GM23338 (cell line): ENCODE measurements around the gene LCE7A.

Experiments
- CREB1 ChIP-seq: fragments of 250-450 bp; sonication (Bioruptor Pico); IDR thresholded peaks from 2 replicates; pipeline ENCODE4 v1.5.0; 2020; ENCODE audit warnings: low read depth, mild to moderate bottlenecking, moderate library complexity
- EZH2 ChIP-seq: fragments of 200-600 bp; sonication (generic); IDR thresholded peaks from one replicate; pipeline ENCODE4 v1.8.0; 2017; ENCODE audit warnings: antibody characterized with exemption, mild to moderate bottlenecking, low read depth; ENCODE audit not compliant: unreplicated experiment
- EZH2phosphoT487 ChIP-seq: fragments of 200-600 bp; sonication (generic); IDR thresholded peaks from one replicate; pipeline ENCODE4 v1.8.1; 2018; ENCODE audit warnings: antibody characterized with exemption; ENCODE audit not compliant: unreplicated experiment
- JUNB ChIP-seq: IDR thresholded peaks from one replicate; pipeline ENCODE4 v1.6.1; 2016; ENCODE audit warnings: antibody characterized with exemption; ENCODE audit not compliant: unreplicated experiment
- POLR2AphosphoS5 ChIP-seq: IDR thresholded peaks from 2 replicates; pipeline ENCODE4 v1.6.1; 2016; ENCODE audit warnings: antibody characterized with exemption, low read depth
- TF ChIP-seq, protein P1 (sequence below), 2 experiments: fragments of 200-600 bp in 1 of 2; sonication (generic) in 1 of 2; conservative IDR thresholded peaks; 2 replicates each; pipeline versions ENCODE4 v1.5.1 to v1.6.1; 2016 to 2017; ENCODE audit warnings: antibody characterized with exemption in 2 of 2, low read depth in 2 of 2, mild to moderate bottlenecking in 2 of 2, moderate library complexity in 1 of 2
- TF ChIP-seq, protein P2 (sequence below): IDR thresholded peaks from one replicate; pipeline ENCODE4 v1.6.1; 2018; ENCODE audit warnings: antibody characterized with exemption; ENCODE audit not compliant: unreplicated experiment
- TF ChIP-seq, protein P3 (sequence below): IDR thresholded peaks from 2 replicates; pipeline ENCODE4 v1.6.1; 2016; ENCODE audit warnings: antibody characterized with exemption

DNA sequence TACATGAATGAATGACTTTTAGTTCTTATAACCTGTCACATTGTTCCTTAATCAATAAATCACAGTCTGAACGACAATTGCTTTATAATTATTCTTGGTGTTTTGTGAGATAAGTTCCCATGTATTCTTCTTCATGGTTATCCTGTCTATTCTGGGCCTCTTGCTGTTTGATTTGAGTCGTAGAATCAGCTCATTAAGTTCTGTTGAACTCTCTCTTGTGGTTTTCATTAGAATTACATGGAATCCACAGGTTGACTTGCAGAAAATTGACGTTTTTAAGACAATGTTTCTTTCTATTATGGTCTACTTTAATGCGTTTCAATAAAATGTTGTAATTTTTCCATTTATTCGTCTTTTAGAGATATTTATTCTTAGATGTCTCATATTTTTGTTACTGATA, 36.5 kb upstream of the LCE7A start:
- no peak for TF ChIP-seq POLR2AphosphoS5
- TF ChIP-seq, protein P1, sequence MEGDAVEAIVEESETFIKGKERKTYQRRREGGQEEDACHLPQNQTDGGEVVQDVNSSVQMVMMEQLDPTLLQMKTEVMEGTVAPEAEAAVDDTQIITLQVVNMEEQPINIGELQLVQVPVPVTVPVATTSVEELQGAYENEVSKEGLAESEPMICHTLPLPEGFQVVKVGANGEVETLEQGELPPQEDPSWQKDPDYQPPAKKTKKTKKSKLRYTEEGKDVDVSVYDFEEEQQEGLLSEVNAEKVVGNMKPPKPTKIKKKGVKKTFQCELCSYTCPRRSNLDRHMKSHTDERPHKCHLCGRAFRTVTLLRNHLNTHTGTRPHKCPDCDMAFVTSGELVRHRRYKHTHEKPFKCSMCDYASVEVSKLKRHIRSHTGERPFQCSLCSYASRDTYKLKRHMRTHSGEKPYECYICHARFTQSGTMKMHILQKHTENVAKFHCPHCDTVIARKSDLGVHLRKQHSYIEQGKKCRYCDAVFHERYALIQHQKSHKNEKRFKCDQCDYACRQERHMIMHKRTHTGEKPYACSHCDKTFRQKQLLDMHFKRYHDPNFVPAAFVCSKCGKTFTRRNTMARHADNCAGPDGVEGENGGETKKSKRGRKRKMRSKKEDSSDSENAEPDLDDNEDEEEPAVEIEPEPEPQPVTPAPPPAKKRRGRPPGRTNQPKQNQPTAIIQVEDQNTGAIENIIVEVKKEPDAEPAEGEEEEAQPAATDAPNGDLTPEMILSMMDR (conservative IDR thresholded peaks at IDR 0.05; ENCODE audit: low read depth in 2 of 2) = no peak
- TF ChIP-seq JUNB = no peak
- TF ChIP-seq EZH2phosphoT487 = no peak
- TF ChIP-seq EZH2 = no peak
- TF ChIP-seq, protein P2, sequence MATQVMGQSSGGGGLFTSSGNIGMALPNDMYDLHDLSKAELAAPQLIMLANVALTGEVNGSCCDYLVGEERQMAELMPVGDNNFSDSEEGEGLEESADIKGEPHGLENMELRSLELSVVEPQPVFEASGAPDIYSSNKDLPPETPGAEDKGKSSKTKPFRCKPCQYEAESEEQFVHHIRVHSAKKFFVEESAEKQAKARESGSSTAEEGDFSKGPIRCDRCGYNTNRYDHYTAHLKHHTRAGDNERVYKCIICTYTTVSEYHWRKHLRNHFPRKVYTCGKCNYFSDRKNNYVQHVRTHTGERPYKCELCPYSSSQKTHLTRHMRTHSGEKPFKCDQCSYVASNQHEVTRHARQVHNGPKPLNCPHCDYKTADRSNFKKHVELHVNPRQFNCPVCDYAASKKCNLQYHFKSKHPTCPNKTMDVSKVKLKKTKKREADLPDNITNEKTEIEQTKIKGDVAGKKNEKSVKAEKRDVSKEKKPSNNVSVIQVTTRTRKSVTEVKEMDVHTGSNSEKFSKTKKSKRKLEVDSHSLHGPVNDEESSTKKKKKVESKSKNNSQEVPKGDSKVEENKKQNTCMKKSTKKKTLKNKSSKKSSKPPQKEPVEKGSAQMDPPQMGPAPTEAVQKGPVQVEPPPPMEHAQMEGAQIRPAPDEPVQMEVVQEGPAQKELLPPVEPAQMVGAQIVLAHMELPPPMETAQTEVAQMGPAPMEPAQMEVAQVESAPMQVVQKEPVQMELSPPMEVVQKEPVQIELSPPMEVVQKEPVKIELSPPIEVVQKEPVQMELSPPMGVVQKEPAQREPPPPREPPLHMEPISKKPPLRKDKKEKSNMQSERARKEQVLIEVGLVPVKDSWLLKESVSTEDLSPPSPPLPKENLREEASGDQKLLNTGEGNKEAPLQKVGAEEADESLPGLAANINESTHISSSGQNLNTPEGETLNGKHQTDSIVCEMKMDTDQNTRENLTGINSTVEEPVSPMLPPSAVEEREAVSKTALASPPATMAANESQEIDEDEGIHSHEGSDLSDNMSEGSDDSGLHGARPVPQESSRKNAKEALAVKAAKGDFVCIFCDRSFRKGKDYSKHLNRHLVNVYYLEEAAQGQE = no peak
- no peak for TF ChIP-seq CREB1 (CRISPR knock-in tag)
- TF ChIP-seq, protein P3, sequence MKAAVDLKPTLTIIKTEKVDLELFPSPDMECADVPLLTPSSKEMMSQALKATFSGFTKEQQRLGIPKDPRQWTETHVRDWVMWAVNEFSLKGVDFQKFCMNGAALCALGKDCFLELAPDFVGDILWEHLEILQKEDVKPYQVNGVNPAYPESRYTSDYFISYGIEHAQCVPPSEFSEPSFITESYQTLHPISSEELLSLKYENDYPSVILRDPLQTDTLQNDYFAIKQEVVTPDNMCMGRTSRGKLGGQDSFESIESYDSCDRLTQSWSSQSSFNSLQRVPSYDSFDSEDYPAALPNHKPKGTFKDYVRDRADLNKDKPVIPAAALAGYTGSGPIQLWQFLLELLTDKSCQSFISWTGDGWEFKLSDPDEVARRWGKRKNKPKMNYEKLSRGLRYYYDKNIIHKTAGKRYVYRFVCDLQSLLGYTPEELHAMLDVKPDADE = no peak
